Stimulated activated CD4-positive, alpha-beta T cell treated with anti-CD3 and anti-CD28 coated beads, TNF-alpha, amount 100 ng/mL, for 1 hour (primary cell): ENCODE measurements around the gene R3HDM2.

ENCODE experiments used
- DNase-seq, 3 donors: peaks; one replicate each; pipeline ENCODE4 v3.0.0-alpha.2; 2020; ENCODE audit warnings: low read depth in 3 of 3, low spot score in 1 of 3

The R3HDM2 gene

GRCh38 chr12:57207731-57208630, 222.9 kb downstream of the R3HDM2 start:
- no peak for DNase-seq

GRCh38 chr12:57205931-57206330, 224.9 kb downstream of the R3HDM2 start:
- DNase-seq: no peak

- DNase-seq: no peak
These were observed 225.7 kb downstream of the R3HDM2 start for GRCh38 chr12:57205186-57205585.

GRCh38 chr12:57204454-57204853, 226.4 kb downstream of the R3HDM2 start:
- DNase-seq: no peak

DNA sequence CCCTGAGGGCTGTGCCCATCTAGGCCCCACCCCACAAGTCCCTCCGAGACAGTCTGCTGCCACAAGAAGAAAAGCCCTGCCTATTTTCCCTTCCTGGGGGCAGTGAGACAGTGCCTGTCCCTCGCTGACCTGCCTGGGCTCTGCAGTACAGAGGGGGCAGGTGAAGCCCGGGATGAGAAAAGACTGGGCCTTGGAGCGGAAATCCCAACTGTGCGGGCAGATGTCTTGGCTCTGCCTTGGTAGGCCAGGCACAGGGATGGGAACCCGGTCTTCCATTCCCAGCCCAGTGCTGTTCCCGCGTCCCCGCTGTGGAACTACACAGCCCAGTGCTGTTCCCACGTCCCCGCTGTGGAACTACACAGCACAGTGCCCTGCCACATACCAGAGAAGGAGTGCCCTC, 227.1 kb downstream of the R3HDM2 start:
- DNase-seq: no peak
